ENCODE results near the gene TMEM150A.

GRCh38 chr2:85557130-85557529 is 45.4 kb downstream of the TMEM150A start:
- TF ChIP-seq, protein P1, sequence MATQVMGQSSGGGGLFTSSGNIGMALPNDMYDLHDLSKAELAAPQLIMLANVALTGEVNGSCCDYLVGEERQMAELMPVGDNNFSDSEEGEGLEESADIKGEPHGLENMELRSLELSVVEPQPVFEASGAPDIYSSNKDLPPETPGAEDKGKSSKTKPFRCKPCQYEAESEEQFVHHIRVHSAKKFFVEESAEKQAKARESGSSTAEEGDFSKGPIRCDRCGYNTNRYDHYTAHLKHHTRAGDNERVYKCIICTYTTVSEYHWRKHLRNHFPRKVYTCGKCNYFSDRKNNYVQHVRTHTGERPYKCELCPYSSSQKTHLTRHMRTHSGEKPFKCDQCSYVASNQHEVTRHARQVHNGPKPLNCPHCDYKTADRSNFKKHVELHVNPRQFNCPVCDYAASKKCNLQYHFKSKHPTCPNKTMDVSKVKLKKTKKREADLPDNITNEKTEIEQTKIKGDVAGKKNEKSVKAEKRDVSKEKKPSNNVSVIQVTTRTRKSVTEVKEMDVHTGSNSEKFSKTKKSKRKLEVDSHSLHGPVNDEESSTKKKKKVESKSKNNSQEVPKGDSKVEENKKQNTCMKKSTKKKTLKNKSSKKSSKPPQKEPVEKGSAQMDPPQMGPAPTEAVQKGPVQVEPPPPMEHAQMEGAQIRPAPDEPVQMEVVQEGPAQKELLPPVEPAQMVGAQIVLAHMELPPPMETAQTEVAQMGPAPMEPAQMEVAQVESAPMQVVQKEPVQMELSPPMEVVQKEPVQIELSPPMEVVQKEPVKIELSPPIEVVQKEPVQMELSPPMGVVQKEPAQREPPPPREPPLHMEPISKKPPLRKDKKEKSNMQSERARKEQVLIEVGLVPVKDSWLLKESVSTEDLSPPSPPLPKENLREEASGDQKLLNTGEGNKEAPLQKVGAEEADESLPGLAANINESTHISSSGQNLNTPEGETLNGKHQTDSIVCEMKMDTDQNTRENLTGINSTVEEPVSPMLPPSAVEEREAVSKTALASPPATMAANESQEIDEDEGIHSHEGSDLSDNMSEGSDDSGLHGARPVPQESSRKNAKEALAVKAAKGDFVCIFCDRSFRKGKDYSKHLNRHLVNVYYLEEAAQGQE (IDR thresholded peaks at IDR 0.05; ENCODE audit: insufficient read depth in 1 of 2, low read depth in 2 of 2, low read length in 2 of 2), result no peak
- TF ChIP-seq SIN3A (IDR thresholded peaks at IDR 0.05; ENCODE audit: borderline replicate concordance, insufficient read depth, low read length) (no peak), POLR2AphosphoS5 (IDR thresholded peaks at IDR 0.05; ENCODE audit: low read depth, low read length) (no peak), FOXP2 (optimal IDR thresholded peaks at IDR 0.05; ENCODE audit: borderline replicate concordance, extremely low read depth, extremely low read length, insufficient read depth) (no peak), TAF1 (IDR thresholded peaks at IDR 0.05; ENCODE audit: borderline replicate concordance, insufficient read depth, low read length) (no peak)
